Calu3 (cell line): Measurements from ENCODE around the gene NAA11. TPM values are rescaled to one million over a fixed set of nuclear protein-coding genes. Genes with fewer than 3 reads are reported as not detected.
"Not testable (repeated sequence)": the region's sequence is repeated elsewhere in the genome, so short reads cannot be mapped to it uniquely, and the experiment has no call there.

Experiments used
- BruUV-seq: library from RNA; stranded (reverse); fragments of 400-500 nt; replicated peaks from 2 replicates; lab custom pipeline; 2021; lab: Mats Ljungman, UMichigan
- CTCF ChIA-PET: fragments of 300-600 bp; sonication (Branson Sonifier 250); formaldehyde crosslinking; loops from one replicate; lab custom pipeline; 2022; ENCODE audit warnings: antibody characterized with exemption; lab: Charles Lee
- DNase-seq: peaks from one replicate; pipeline ENCODE4 v3.0.0; 2022
- H3K27ac Mint-ChIP-seq: one replicate; pipeline ENCODE4 v1.8.0; 2022; ENCODE audit warnings: mixed read lengths; ENCODE audit not compliant: unreplicated experiment
- H3K27me3 Mint-ChIP-seq: one replicate; pipeline ENCODE4 v1.8.0; 2022; ENCODE audit warnings: mixed read lengths; ENCODE audit not compliant: unreplicated experiment
- H3K36me3 Mint-ChIP-seq: one replicate; pipeline ENCODE4 v1.8.0; 2022; ENCODE audit warnings: mild to moderate bottlenecking, moderate library complexity, mixed read lengths; ENCODE audit not compliant: insufficient read depth, unreplicated experiment
- H3K4me1 Mint-ChIP-seq: one replicate; pipeline ENCODE4 v1.8.0; 2022; ENCODE audit warnings: mild to moderate bottlenecking, low read depth, mixed read lengths; ENCODE audit not compliant: unreplicated experiment
- H3K4me3 Mint-ChIP-seq: one replicate; pipeline ENCODE4 v1.8.0; 2022; ENCODE audit warnings: mild to moderate bottlenecking, low read depth, moderate library complexity, mixed read lengths; ENCODE audit not compliant: unreplicated experiment
- H3K9me3 Mint-ChIP-seq: one replicate; pipeline ENCODE4 v1.8.0; 2022; ENCODE audit warnings: low read depth, mixed read lengths; ENCODE audit not compliant: unreplicated experiment
- intact Hi-C: fragments of 100-400 bp; cut with micrococcal nuclease; formaldehyde crosslinking; loops from one replicate; pipeline ENCODE4 v1.10.0; 2022; ENCODE audit not compliant: unreplicated experiment
- total RNA-seq: library from RNA; stranded (reverse); gene quantifications from 2 replicates; pipeline ENCODE4 v1.2.3, GENCODE V29; 2022
- TF ChIP-seq, protein P1 (sequence below): fragments of 200-600 bp; IDR thresholded peaks from one replicate; pipeline ENCODE4 v1.8.0; 2022; ENCODE audit warnings: antibody characterized with exemption; ENCODE audit not compliant: unreplicated experiment

NAA11 gene
- total RNA-seq, 1 experiment from 2014 or later, result not detected

DNA sequence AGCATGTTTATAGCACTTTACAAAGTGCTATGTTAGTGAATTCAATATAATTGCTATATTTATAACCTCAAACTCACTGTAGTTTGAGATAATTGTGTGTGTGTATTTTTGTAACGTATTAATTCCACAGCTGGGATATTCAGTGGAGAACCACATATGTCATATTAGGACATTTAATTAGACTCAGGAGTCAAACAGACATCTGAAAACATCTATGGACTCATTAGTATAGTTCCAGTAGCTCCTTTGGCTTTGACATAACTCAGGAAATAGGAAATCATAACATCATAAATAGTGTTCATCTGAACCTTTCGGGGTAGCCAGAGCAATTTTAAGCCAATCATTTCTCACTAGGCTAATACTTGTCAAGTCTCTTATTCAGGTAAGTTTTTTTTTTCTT is 38.8 kb downstream of the NAA11 start:
- Mint-ChIP-seq H3K27ac (no peak overlapping the region), H3K4me3 (no peak overlapping the region), H3K9me3 (no peaks in the 10 kb centered on the region), H3K36me3 (no peaks in the 10 kb centered on the region), H3K27me3 (no peaks in the 10 kb centered on the region), H3K4me1 (no peaks in the 10 kb centered on the region)
- TF ChIP-seq, protein P1, sequence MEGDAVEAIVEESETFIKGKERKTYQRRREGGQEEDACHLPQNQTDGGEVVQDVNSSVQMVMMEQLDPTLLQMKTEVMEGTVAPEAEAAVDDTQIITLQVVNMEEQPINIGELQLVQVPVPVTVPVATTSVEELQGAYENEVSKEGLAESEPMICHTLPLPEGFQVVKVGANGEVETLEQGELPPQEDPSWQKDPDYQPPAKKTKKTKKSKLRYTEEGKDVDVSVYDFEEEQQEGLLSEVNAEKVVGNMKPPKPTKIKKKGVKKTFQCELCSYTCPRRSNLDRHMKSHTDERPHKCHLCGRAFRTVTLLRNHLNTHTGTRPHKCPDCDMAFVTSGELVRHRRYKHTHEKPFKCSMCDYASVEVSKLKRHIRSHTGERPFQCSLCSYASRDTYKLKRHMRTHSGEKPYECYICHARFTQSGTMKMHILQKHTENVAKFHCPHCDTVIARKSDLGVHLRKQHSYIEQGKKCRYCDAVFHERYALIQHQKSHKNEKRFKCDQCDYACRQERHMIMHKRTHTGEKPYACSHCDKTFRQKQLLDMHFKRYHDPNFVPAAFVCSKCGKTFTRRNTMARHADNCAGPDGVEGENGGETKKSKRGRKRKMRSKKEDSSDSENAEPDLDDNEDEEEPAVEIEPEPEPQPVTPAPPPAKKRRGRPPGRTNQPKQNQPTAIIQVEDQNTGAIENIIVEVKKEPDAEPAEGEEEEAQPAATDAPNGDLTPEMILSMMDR, result no peak
- intact Hi-C loops, result loop anchor here (10.0 kb wide), 1 partner anchor 242 kb away; no protein-coding TSS in a partner anchor
- BruUV-seq, result no TSS peak
- DNase-seq, result no peak
- CTCF ChIA-PET, result no interaction called here

DNA sequence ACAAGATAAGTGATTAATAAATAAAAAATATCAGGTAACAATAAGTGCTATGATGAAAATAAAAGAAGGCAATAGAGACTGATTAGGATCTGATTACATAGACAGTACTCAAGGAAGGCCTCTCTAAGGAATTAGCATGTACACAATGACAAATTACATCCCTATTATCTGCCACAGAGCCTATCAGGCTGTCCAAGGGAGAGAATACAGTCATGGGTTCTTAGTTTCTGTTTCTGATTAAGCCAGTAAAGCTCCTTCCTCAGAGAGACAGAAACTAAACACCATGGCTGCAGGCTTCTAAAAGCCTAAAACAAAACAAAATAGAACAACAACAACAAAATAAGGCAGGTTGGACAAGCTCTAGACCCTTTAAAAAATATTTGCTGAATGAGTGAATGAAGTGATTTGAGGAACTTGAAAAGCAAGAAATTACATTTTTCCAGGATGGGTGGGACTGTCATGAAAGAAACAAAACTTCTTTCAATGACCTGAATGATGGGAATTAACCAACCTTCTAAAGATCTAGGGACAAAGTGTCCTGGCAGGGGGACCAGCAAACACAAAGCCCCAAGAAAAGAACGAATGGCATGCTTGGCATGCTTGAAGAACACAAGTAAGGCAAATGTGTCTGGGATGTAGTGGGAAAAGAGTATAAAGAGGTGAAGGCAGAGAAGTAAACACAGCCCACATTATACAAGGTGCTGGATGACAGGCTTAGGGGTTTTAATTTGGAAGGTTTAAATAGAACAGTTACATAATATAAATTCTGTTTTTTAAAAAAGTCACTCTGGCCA is 44.1 kb downstream of the NAA11 start:
- H3K4me3 Mint-ChIP-seq, result no peak overlapping the region
- CTCF ChIA-PET, result interaction anchor here (0.7 kb wide), 1 partner anchor 214 kb away, joined by 3 read pairs; no protein-coding TSS in a partner anchor
- DNase-seq, result no peak
- H3K9me3 Mint-ChIP-seq, result no peaks in the 10 kb centered on the region
- intact Hi-C loops, result loop anchor here (10.0 kb wide), 1 partner anchor 237 kb away; no protein-coding TSS in a partner anchor
- TF ChIP-seq, protein P1, result no peak
- no TSS peak for BruUV-seq
- H3K27ac Mint-ChIP-seq, result no peak overlapping the region
- H3K36me3 Mint-ChIP-seq, result no peaks in the 10 kb centered on the region
- no peaks in the 10 kb centered on the region for H3K27me3 Mint-ChIP-seq
- H3K4me1 Mint-ChIP-seq, result no peaks in the 10 kb centered on the region

DNA sequence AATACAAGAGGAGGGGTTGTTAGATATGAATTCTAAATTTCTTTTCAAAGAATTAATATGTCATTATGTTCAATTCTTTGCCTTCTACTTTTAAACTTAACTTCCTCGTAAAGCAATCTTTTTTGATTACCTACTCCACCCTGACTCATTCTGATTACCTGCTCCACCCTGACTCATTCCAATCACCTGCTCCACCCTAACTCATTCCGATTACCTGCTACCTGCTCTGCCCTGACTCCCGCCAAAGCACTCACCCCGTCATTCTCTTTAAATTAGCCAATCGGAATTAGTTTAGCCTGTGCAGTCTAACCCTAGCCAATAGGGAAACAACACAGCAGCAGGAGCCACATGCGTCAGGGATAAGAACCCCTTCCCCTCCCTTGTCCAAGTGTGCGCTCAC is 48.4 kb downstream of the NAA11 start:
- DNase-seq, H3K4me1 Mint-ChIP-seq, H3K9me3 Mint-ChIP-seq, H3K27me3 Mint-ChIP-seq, H3K27ac Mint-ChIP-seq, H3K4me3 Mint-ChIP-seq, CTCF ChIA-PET, intact Hi-C loops, BruUV-seq, H3K36me3 Mint-ChIP-seq: not testable (repeated sequence)

GRCh38 chr4:79273915-79274314 is 51.9 kb downstream of the NAA11 start:
- CTCF ChIA-PET, result no interaction called here
- TF ChIP-seq, protein P1, result no peak
- Mint-ChIP-seq H3K27ac (no peak overlapping the region), H3K4me1 (no peaks in the 10 kb centered on the region), H3K36me3 (no peaks in the 10 kb centered on the region), H3K4me3 (no peak overlapping the region), H3K9me3 (no peaks in the 10 kb centered on the region), H3K27me3 (no peaks in the 10 kb centered on the region)
- no TSS peak for BruUV-seq
- intact Hi-C loops, result no loop called here
- DNase-seq, result no peak

DNA sequence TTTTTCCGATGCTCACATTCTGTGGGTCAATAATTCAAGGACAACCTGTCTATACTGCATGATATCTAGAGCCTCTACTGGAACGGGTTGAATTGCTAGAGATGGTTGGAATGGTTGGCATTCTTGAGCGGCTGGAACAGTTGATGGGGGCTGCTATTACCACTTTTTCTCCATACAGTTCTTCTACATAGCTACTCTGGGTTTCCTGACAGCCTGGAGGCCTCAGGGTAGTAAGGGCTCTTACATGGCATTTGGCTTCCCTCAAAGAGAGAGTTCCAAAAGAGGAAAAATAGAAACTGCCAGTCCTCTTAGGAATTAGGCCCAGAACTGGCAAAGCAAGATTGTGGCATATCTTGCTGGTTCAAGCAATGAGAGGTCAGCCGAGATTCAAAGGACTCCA is 53.1 kb downstream of the NAA11 start:
- Mint-ChIP-seq H3K36me3 (no peaks in the 10 kb centered on the region), H3K9me3 (no peaks in the 10 kb centered on the region), H3K4me3 (no peak overlapping the region), H3K27ac (no peak overlapping the region), H3K27me3 (no peaks in the 10 kb centered on the region), H3K4me1 (no peaks in the 10 kb centered on the region)
- DNase-seq, result no peak
- TF ChIP-seq, protein P1, result no peak
- intact Hi-C loops, result no loop called here
- CTCF ChIA-PET, result no interaction called here
- BruUV-seq, result no TSS peak
